Measurements from ENCODE around the gene ZBTB45.
"Not testable (repeated sequence)": the region's sequence is repeated elsewhere in the genome, so short reads cannot be mapped to it uniquely, and the experiment has no call there.

The ZBTB45 gene

DNA sequence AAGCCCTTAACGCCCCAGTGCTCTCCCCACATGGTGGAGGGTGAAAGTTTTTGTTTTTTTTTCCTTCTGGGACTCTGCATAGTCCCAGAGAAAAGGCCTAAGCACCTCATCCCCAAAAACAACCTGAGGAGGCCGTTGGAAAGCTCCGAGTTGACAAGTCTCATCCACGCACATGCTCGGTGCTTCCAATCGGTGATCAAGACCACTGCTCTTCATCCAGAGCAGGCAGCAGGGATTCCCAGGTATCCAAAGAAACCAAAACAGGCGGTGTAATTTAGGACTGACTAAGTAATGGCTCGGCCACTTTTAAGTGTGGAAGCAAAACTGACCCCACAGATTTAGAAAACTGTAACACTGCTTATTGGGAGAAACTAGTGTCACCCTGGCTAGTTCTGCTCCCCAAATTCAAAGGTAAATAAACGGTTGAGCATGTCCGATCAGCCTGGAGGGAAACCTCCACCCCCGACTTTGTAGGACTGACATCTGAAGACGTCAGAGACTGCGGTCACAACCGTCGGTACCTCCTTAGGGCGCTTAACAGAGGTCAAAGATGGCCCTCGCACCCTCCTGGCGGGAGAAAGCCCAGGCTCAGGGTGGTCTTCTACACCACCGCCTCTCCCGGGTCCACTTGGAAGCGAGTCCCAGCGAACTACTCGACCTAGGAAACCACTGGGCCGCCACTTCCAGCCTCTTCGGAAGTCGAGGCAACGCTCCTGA lies 44.5 kb downstream of the ZBTB45 start:
- Histone ChIP-seq H3K4me1 (ENCODE audit: control insufficient read depth, insufficient read depth, low read length) (peaks cover 2% of the 10 kb centered on the region), H3K9ac (ENCODE audit: low read depth, low read length) (peak overlapping the region; percentile 16), H3K9me3 (ENCODE audit: control insufficient read depth, insufficient read depth, low read length) (no peaks in the 10 kb centered on the region), H3K27me3 (ENCODE audit: control insufficient read depth, insufficient read depth, low read length) (no peaks in the 10 kb centered on the region), H3K36me3 (ENCODE audit: control insufficient read depth, insufficient read depth, low read length) (peaks cover 13% of the 10 kb centered on the region), H3K4me3 (ENCODE audit: low read depth, low read length) (peak overlapping the region; percentile 91)

DNA sequence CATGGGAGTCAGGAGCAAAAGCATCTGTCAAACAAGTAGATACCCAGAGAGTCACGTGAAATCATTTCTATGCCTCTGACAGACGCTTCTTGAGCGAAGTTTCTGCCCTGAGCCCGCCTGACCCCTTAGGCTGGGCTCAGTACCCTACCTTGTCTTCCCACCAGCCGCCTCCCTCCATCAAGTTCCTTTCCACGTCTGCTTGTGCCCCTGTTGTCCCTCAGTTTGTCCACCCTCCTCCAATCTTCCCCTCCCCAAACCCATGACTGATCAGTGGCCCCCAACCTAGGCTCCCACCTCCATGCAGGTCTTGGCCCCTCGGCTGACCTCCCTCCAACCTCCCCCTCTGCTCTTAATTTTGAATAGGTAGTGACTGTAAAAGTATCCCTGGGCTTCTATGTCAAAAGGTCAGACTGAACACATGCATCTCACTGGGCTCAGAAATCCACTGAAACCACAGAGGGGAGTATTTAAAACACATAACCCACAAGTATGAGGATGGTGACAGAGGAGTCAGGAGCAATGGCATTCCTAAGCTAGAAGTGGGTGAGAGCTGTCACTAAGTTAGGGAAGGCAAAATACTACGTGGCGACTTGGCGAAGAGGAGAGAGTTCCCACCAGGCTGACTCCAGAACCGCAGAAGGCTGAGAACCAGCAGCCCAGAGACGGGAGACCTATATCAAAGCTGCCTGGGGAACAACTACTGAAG lies 45.2 kb downstream of the ZBTB45 start:
- Histone ChIP-seq H3K9me3 (ENCODE audit: control insufficient read depth, insufficient read depth, low read length) (no peaks in the 10 kb centered on the region), H3K9ac (ENCODE audit: low read depth, low read length) (no peak overlapping the region), H3K36me3 (ENCODE audit: control insufficient read depth, insufficient read depth, low read length) (peaks cover 12% of the 10 kb centered on the region), H3K4me3 (ENCODE audit: low read depth, low read length) (no peak overlapping the region), H3K4me1 (ENCODE audit: control insufficient read depth, insufficient read depth, low read length) (peaks cover 2% of the 10 kb centered on the region), H3K27me3 (ENCODE audit: control insufficient read depth, insufficient read depth, low read length) (no peaks in the 10 kb centered on the region)

DNA sequence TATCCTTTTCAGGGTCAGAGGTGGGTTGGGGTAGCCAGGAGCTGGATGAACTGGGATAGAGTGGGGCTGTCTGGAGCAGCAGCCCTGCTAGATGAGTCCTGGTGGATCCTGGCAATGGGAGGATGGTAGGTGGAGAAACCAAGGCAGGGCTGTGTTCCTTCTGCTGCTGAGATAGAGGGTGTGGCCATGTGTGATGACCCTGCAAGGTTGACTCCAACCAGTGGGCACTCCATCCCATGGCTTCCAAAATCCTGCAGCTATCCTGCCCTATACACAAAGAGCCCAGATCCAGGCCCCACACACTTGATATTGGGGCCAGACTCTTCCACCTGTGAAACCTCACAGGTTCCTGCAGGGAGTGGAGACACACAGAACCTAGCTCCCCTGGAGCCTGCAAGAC lies 45.8 kb downstream of the ZBTB45 start:
- no peak overlapping the region for H3K9ac ChIP-seq (ENCODE audit: low read depth, low read length)
- no peaks in the 10 kb centered on the region for H3K9me3 ChIP-seq (ENCODE audit: control insufficient read depth, insufficient read depth, low read length)
- H3K36me3 ChIP-seq (ENCODE audit: control insufficient read depth, insufficient read depth, low read length) = peaks cover 12% of the 10 kb centered on the region
- H3K4me3 ChIP-seq (ENCODE audit: low read depth, low read length) = no peak overlapping the region
- H3K4me1 ChIP-seq (ENCODE audit: control insufficient read depth, insufficient read depth, low read length) = peaks cover 2% of the 10 kb centered on the region
- no peaks in the 10 kb centered on the region for H3K27me3 ChIP-seq (ENCODE audit: control insufficient read depth, insufficient read depth, low read length)

GRCh38 chr19:58471736-58472135 lies 47.9 kb downstream of the ZBTB45 start:
- H3K4me1 ChIP-seq (ENCODE audit: control insufficient read depth, insufficient read depth, low read length) = peaks cover 3% of the 10 kb centered on the region
- H3K9ac ChIP-seq (ENCODE audit: low read depth, low read length) = no peak overlapping the region
- no peaks in the 10 kb centered on the region for H3K9me3 ChIP-seq (ENCODE audit: control insufficient read depth, insufficient read depth, low read length)
- no peak overlapping the region for H3K4me3 ChIP-seq (ENCODE audit: low read depth, low read length)
- H3K27me3 ChIP-seq (ENCODE audit: control insufficient read depth, insufficient read depth, low read length) = no peaks in the 10 kb centered on the region
- H3K36me3 ChIP-seq (ENCODE audit: control insufficient read depth, insufficient read depth, low read length) = peaks cover 12% of the 10 kb centered on the region

GRCh38 chr19:58470837-58471543 lies 48.6 kb downstream of the ZBTB45 start:
- not testable (repeated sequence) for H3K9me3 ChIP-seq (ENCODE audit: control insufficient read depth, insufficient read depth, low read length); H3K9ac ChIP-seq (ENCODE audit: low read depth, low read length); H3K27me3 ChIP-seq (ENCODE audit: control insufficient read depth, insufficient read depth, low read length); H3K4me3 ChIP-seq (ENCODE audit: low read depth, low read length); H3K4me1 ChIP-seq (ENCODE audit: control insufficient read depth, insufficient read depth, low read length)
- H3K36me3 ChIP-seq (ENCODE audit: control insufficient read depth, insufficient read depth, low read length) = peaks cover 12% of the 10 kb centered on the region

GRCh38 chr19:58469241-58470013 lies 50.2 kb downstream of the ZBTB45 start:
- Histone ChIP-seq H3K4me1 (ENCODE audit: control insufficient read depth, insufficient read depth, low read length) (peaks cover 3% of the 10 kb centered on the region), H3K36me3 (ENCODE audit: control insufficient read depth, insufficient read depth, low read length) (peaks cover 12% of the 10 kb centered on the region), H3K27me3 (ENCODE audit: control insufficient read depth, insufficient read depth, low read length) (peaks cover 5% of the 10 kb centered on the region), H3K9ac (ENCODE audit: low read depth, low read length) (no peak overlapping the region), H3K4me3 (ENCODE audit: low read depth, low read length) (no peak overlapping the region), H3K9me3 (ENCODE audit: control insufficient read depth, insufficient read depth, low read length) (no peaks in the 10 kb centered on the region)

- peaks cover 5% of the 10 kb centered on the region for H3K27me3 ChIP-seq (ENCODE audit: control insufficient read depth, insufficient read depth, low read length)
- H3K9me3 ChIP-seq (ENCODE audit: control insufficient read depth, insufficient read depth, low read length) = no peaks in the 10 kb centered on the region
- H3K9ac ChIP-seq (ENCODE audit: low read depth, low read length) = no peak overlapping the region
- H3K4me3 ChIP-seq (ENCODE audit: low read depth, low read length) = peak overlapping the region; percentile 13
- H3K36me3 ChIP-seq (ENCODE audit: control insufficient read depth, insufficient read depth, low read length) = peaks cover 12% of the 10 kb centered on the region
- H3K4me1 ChIP-seq (ENCODE audit: control insufficient read depth, insufficient read depth, low read length) = peaks cover 3% of the 10 kb centered on the region
Measured at GRCh38 chr19:58468216-58468839, 51.3 kb downstream of the ZBTB45 start.

DNA sequence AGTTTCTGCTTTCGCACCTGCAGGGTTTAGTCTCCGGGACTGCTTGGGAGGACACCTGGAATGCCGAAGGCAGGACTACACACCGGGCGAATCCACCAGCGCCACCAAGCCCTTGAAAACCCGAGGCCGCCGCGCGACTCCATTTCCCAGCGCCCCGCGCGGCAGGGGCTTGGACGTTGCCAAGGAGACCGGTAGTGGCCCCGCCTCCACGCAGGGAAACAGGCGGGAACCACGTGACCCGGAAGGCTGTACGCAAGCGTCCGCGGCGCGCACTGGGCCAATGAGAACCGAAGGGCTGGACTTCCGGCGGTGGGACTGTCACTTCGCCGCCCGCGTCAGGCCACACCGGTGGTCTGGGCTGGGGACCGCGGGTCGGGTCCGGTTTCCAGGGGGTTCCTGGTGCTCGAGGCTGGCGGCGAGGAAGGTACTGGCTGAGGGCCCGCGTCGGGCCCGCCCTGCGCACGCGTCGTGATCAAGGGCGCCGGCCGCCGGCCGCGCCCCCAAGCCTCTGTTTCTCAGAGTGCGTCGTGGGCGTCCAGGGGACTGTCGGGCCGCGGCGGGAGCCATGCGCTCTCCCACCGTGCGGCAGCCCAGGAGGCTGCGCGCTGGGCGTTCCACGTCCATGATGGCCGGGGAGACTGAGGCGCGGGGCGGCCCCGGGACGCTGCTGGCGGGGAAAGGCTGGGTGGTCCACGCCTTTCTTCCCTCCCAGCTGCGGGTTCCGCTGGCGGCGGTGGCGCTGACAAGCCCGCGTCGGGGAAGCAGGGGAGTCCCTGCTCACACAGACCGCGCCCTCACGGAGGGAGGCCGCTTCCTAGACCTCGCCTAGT lies 52.6 kb downstream of the ZBTB45 start, which contains the start of gene ZNF324:
Gene ZNF324 (plus strand): TSS at position 321 of the 830 bp plus-strand sequence. CDS start 2,106 bp downstream, outside the sequence.
- no peak within 1 kb of the TSS for H3K9ac ChIP-seq (ENCODE audit: low read depth, low read length)
- peaks cover 3% of the 10 kb centered on the region for H3K4me1 ChIP-seq (ENCODE audit: control insufficient read depth, insufficient read depth, low read length)
- peaks cover 5% of the 10 kb centered on the region for H3K27me3 ChIP-seq (ENCODE audit: control insufficient read depth, insufficient read depth, low read length)
- H3K9me3 ChIP-seq (ENCODE audit: control insufficient read depth, insufficient read depth, low read length) = no peaks in the 10 kb centered on the region
- H3K36me3 ChIP-seq (ENCODE audit: control insufficient read depth, insufficient read depth, low read length) = peaks cover 8% of the 10 kb centered on the region
- H3K4me3 ChIP-seq (ENCODE audit: low read depth, low read length) = peak within 1 kb of the TSS; percentile 49

DNA sequence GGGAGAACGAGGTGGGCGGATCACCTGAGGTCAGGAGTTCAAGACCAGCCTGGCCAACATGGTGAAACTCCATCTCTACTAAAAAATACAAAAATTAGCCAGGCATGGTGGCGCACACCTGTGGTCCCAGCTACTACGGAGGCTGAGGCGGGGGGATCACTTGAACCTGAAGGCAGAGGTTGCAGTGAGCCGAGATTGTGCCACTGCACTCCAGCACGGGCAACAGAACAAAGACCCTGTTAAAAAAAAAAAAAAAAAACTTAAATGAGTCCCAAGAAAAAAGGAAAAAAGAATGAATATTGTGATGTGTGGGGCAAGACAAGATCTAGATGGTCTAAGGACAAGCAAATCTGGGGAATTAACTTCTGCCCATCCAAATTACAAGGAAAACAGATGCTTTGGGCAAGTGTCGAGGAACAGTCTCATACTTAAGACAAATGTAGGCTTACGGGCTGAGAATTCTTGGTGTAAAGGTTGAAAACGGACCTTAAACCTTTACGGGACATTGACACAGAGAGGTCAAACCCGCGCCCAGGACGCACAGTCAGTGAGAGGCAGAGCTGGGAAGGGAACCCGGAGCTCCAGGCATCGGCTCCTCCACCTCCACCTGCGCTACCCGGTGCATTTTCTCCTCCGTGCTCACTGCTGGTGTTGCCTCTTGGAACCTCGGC lies 53.4 kb downstream of the ZBTB45 start:
- peaks cover 3% of the 10 kb centered on the region for H3K4me1 ChIP-seq (ENCODE audit: control insufficient read depth, insufficient read depth, low read length)
- H3K9ac ChIP-seq (ENCODE audit: low read depth, low read length) = no peak overlapping the region
- peaks cover 5% of the 10 kb centered on the region for H3K36me3 ChIP-seq (ENCODE audit: control insufficient read depth, insufficient read depth, low read length)
- peaks cover 5% of the 10 kb centered on the region for H3K27me3 ChIP-seq (ENCODE audit: control insufficient read depth, insufficient read depth, low read length)
- no peaks in the 10 kb centered on the region for H3K9me3 ChIP-seq (ENCODE audit: control insufficient read depth, insufficient read depth, low read length)
- H3K4me3 ChIP-seq (ENCODE audit: low read depth, low read length) = peak overlapping the region; percentile 49
